IPS-NIHi11 (cell line): Measurements from ENCODE around the gene MAN2A2.
A peak's percentile ranks its signal among the peaks of the same experiment; 100 is the strongest.
"Not testable (repeated sequence)": the region's sequence is repeated elsewhere in the genome, so short reads cannot be mapped to it uniquely, and the experiment has no call there.

Experiments used
- DNase-seq: peaks from one replicate; pipeline ENCODE4 v3.0.0; 2012; ENCODE audit warnings: mixed read lengths, low spot score

The MAN2A2 gene

GRCh38 chr15:90884719-90885431, 18.2 kb upstream of the MAN2A2 start:
- no peak for DNase-seq

GRCh38 chr15:90885432-90886290, 17.4 kb upstream of the MAN2A2 start:
- peak; percentile 79 for DNase-seq

- DNase-seq = no peak
Measured at GRCh38 chr15:90886291-90886614, 16.8 kb upstream of the MAN2A2 start.

- DNase-seq = no peak
Measured at GRCh38 chr15:90887037-90887481, 16.0 kb upstream of the MAN2A2 start.

- no peak for DNase-seq
Measured at GRCh38 chr15:90889313-90889730, 13.8 kb upstream of the MAN2A2 start.

GRCh38 chr15:90889736-90890456, 13.2 kb upstream of the MAN2A2 start:
- no peak for DNase-seq

GRCh38 chr15:90890839-90891238, 12.3 kb upstream of the MAN2A2 start:
- DNase-seq = no peak

- DNase-seq = no peak
Measured at GRCh38 chr15:90891346-90891949, 11.7 kb upstream of the MAN2A2 start.

GRCh38 chr15:90892023-90892422, 11.1 kb upstream of the MAN2A2 start:
- no peak for DNase-seq

- no peak for DNase-seq
Measured at GRCh38 chr15:90892498-90893174, 10.5 kb upstream of the MAN2A2 start.

GRCh38 chr15:90893175-90894090, 9.7 kb upstream of the MAN2A2 start:
- no peak for DNase-seq

GRCh38 chr15:90895571-90896117, 7.5 kb upstream of the MAN2A2 start:
- DNase-seq = no peak

GRCh38 chr15:90897131-90897655, 5.9 kb upstream of the MAN2A2 start:
- DNase-seq = not testable (repeated sequence)

- no peak for DNase-seq
Measured at GRCh38 chr15:90901175-90902039, 1.7 kb upstream of the MAN2A2 start.

GRCh38 chr15:90902040-90902839, 862 bp upstream of the MAN2A2 start:
- peak; percentile 98 for DNase-seq

- DNase-seq = peak; percentile 72
Measured at GRCh38 chr15:90903733-90904536, 833 bp downstream of the MAN2A2 start.

- DNase-seq = no peak
Measured at GRCh38 chr15:90904746-90905145, 1.6 kb downstream of the MAN2A2 start.
